HG03520 (cell line): Measurements from ENCODE around the gene ABL1.
"Not testable (repeated sequence)": the region's sequence is repeated elsewhere in the genome, so short reads cannot be mapped to it uniquely, and the experiment has no call there.

Experiments used
- ATAC-seq: cut with Tn5 transposase; IDR thresholded peaks from one replicate; pipeline ENCODE4 v1.9.1; 2021; ENCODE audit warnings: mild to moderate bottlenecking, moderate library complexity; ENCODE audit not compliant: unreplicated experiment

Gene ABL1

DNA sequence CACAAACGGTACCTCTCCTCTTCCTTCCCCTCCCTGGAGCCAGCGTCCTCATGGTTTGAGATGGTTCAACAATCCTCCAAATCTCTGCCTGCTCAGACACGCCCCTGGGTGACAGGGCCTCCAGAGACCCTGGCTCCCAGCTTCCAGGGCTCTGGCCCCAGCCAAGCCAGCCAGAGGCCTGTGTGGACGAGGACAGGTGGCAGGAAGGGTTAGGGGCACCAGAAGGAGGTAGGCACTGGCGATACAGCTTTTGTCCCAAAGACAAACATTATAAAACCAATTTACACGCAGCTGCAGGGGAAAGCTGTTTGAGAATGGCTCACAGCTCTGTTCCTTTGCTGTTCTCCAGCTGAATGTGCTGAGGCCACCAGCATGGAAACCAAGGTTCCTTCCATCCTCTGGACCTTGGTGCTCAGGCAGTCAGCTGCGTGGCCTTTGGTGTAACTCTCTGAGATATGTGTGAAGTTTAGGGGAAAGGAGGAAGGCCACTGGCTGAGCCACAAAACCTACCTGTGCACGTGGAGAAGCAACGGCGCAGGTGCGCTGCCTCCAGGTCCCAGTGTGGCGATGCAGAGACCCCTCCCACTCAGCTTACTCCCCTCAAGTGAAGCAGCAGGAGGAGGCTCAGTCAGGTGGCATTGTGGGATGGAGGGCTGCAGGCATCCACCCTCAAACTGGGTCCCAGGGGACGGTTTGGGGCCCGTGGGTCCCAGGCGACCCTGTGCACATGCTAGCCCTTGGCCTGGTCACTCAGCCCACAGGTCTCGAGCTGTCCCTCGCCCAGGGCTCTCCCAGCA, 65.8 kb downstream of the ABL1 start:
- no peak for ATAC-seq

DNA sequence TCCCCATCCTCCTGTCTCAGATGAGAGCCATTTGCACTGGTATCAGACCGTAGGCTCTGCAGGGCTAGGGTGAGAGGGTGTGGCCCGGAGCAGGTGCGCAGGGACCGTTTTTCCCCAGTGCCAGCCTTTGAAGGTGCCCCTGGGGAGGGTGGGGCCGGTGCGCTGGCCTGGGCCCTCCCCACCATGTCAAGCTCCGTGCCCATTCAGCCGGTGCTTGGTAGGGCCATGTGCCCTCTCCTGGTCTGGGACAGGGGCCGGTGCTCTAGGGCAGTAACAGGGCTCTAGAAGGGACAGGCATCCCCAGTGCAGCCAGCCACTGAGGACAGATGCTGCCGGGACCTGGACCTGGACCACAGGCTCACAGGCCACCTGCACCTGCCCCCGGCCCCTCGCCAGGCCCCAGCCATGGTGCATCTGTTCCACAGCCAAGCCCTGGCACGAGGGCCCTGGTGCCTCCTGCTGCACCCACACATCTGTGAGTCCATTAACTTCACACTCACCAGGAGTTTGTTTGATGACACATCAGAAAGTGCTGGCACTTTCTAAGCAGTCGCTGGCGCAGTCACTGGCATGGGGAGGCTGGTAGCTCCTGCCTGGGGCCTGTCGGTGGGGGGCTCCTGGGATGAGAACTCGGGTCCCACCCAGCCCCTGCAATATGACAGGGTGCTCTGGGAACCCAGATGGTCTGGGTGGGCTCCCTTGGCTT, 66.6 kb downstream of the ABL1 start:
- ATAC-seq = no peak

DNA sequence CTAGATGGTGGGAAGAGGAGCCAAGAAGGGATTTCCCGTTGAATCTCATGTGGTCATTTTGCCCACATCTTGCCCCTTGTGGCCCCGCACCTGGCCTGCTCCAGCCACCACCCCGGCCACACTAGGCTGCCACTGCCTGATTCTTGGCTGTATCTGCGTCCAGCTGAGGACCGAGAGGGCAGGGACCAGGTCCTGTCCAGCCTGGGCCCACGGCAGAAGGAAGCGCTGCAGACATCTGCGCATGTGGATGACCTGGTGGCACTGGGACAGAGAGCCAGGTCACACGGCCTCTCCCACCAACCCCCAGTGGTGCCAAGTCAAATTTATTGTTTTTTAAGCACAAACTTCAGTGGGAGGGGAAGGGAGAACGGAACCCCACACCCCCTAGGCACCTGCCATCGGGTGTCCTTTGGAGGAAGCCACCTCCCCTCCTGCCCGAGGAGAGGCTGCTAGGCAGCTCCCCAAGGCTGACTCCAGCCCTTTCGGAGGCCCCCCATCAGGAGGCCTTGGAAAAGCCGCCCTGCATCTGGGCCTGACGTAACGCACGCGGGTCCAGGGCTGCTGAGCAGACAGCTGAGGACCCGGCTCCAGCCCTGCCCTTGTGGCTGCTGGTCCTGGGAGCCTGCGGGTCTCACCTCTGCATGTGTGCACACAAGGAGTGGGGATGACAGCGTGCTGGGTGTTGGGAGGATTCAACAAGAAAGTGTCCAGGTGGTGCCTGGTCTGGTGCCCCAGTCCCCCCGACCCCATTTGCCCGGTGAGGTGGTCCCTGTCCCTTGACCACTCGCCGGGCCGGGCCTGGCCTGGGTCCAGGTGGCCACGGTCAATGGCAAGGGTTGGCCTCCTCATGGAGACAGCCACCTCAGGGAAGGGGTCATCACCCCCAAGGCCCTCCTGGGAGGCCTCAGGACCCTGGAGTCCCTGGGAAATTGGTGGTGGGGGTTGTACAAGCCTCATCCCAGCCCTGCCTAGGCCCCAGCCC, 67.4 kb downstream of the ABL1 start:
- no peak for ATAC-seq

- ATAC-seq = no peak
These were observed 68.4 kb downstream of the ABL1 start for GRCh38 chr9:130903194-130904069.

DNA sequence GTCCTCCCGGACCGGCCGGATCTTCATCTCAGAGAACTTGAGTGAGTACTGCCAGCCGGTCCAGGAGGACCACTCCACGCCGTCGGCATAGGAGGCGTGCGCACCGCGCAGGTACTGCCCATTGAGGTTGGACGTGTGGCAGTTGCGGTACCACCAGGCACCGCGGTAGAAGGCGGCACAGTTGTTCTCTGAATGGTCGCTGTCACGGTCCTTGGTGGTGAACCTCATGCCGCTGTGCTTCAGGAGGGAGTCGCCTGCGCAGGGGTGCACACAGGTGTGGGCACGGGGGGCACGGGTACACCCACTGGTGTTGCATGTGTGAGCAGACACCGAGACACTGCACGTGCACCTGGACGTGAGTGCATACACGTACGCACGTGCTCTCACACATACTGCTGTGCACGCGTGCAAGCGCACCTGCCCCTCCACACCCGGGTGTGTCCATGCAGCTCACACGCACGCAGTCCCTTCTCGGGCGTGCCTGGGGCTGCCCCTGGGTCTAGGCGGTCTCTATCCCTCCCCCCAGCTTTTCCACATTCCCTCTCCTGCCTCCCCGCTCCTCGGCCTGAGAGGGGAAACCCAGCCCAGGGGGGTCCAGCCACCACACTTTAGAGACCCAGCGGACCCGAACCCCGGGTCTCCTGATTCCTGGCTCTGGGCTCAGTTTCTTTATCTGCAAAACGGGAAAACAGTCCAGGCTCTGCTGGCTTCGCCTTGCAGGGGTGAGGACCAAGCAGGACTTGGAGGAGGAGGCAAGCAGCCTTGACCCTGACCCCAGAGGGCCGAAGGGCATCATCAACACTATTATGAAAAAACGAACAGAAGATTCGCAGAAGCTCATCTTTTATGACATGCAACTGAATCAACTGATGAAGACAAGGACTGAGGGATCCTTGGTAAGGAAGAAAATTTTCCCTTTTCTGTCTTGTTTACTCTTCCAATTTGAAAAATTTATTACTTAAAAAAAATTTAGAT, 69.3 kb downstream of the ABL1 start:
- no peak for ATAC-seq

GRCh38 chr9:130905125-130905901, 70.3 kb downstream of the ABL1 start:
- ATAC-seq = no peak

- no peak for ATAC-seq
These were observed 71.1 kb downstream of the ABL1 start for GRCh38 chr9:130905902-130906734.

GRCh38 chr9:130906735-130907416, 71.8 kb downstream of the ABL1 start:
- ATAC-seq = no peak

DNA sequence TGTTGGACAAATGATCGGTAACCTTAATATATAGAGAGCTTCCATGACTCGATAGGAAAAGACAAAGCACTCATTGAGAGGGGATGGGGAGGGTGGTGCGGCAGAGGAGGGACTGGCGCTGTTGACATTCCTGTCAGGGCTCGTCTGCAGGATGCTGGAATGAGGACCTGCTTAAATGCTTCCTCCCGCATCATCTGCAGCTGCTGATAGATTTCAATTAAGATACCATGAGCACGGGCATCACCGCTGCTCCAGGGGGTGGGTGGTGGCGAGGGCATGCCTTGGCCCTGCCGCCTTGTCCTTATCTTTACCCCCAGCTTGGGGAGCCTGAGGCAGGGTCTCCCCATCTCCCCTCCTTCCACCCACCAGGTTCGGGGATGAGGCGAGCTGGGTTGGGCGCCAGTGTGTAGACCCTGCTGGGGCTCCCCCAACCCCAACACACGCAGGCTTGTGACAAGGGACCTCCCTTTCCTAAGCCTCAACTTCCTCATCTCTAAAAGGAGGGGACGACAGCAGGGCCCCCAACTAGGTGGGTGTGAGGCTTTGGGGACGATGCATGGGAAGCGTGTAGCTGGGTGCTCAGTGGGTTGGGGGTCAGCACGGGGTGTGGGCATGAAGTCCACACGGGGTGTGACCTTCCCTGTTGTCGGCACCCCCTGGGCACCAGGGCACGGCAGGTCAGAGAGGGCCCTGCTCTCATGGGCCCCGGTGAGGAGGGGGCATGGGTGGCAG, 73.3 kb downstream of the ABL1 start:
- ATAC-seq = no peak

DNA sequence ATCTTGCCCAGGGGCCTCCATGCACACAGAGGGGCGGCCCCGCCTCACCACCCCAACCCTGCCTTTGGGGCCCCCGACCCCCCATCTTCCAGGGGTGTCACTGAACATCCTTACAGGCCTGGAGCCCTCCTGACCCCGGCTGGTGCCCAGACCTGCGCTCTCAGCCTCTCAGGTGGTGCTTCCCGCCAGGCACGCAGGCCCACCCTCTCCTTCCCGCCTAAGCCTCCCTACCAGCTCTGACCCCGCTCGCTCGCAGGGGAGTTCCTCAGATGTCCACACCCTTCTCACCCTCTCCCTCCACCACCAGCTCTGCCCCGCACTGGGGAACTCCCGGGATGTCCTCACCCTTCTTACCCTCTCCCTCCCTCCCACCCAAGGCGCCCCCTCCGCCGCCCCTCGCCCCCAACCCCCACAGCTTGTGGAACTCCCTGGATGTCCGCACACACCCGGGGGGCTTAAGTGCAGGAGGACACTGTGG, 73.9 kb downstream of the ABL1 start:
- no peak for ATAC-seq

DNA sequence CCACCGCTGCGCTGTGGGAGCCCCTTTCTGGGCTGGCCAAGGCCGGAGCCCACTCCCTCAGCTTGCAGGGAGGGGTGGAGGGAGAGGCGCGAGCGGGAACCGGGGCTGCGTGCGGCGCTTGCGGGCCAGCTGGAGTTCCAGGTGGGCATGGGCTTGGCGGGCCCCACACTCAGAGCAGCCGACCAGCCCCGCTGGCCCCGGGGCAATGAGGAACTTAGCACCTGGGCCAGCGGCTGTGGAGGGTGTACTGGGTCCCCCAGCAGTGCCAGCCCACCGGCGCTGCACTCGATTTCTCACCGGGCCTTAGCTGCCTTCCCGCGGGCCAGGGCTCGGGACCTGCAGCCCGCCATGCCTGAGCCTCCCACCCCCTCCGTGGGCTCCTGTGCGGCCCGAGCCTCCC, 75.0 kb downstream of the ABL1 start:
- not testable (repeated sequence) for ATAC-seq

DNA sequence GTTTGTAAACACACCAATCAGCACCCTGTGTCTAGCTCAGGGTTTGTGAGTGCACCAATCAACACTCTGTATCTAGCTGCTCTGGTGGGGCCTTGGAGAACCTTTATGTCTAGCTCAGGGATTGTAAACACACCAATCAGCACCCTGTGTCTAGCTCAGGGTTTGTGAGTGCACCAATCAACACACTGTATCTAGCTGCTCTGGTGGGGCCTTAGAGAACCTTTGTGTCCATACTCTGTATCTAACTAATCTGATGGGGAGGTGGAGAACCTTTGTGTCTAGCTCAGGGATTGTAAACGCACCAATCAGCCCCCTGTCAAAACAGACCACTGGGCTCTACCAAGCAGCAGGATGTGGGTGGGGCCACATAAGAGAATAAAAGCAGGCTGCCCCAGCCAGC, 75.6 kb downstream of the ABL1 start:
- not testable (repeated sequence) for ATAC-seq

DNA sequence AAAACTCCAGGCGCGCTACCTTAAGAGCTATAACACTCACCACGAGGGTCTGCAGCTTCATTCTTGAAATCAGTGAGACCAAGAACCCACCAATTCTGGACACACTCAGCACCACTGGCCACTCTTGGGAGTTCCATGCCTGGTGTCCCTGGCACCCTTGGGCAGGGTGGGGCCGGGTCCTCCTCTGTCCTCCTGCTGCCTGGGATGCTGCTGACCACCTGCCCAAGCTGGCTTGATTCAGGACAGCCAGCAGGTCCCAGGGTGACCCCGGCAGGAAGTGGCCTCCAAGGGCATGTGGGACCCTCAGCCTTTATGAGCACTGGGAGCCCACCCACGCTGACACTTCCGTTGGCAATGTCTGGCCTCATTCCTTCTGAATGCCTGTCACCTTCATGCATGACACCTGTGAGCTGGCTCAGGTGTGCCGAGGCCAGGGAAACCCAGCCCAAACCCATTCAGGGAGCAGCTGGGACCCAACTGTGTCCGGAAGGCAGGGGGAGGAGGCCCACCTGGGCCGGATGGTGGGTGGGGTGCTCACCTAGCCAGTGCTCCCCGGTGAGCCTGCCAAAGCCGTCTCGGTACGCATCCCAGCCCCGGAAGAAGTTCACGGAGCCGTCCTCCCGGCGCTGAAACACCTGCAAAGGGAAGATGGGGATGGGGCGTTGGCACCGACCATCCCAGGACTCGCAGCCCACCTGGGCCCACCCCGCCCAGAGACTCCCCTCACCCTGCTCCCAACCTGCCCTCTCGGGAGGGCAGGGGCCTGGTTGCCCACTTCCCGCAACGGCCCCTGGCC, 76.4 kb downstream of the ABL1 start:
- ATAC-seq = no peak

DNA sequence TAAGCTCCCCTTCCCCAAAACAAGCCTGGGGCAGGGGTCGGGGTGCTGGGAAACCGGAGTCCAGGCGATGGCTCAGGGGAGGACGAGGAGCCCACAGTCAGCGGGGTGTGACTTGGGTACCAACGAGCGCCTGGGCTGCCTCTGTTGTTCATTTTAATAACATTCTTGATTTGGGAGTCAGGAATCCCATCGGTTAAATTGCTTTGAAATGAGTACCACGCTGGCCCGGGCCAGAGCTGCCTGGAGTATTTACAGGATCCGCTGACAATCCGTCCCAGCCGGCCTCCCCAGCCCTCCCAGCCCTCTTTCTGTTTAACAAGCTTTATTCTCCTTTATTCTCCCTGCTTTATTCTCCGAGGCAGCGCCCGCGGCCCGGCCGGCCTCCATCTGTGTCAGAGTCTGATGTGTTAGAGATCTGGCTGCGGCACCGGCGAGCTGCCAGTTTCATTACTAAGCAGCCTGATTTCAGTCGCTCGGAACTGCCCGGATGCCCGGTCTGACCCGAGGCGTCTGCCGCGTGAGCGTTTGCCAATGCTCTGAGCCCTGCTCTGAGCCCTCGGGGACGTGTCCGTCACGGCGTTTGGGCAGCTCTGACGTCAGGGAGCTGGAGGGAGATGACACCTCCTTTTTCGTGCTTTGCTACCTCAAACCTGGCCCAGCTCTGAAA, 78.0 kb downstream of the ABL1 start:
- ATAC-seq = no peak
